Pulmonary artery endothelial cell (primary cell): ENCODE measurements around the gene PPP1R10. TPM values are rescaled to one million over a fixed set of nuclear protein-coding genes. Genes with fewer than 3 reads are reported as not detected.

ENCODE experiments used
- DNase-seq: peaks from one replicate; pipeline ENCODE4 v3.0.0-alpha.2; 2011; ENCODE audit warnings: low read depth, low spot score
- total RNA-seq: library from RNA; depleted of rRNA; stranded (reverse); fragments of >200 nt; gene quantifications from 2 replicates; pipeline ENCODE4 v1.2.3, GENCODE V29; 2014

The PPP1R10 gene
- total RNA-seq, 1 donor from 2014 or later, result 12.5 TPM

DNA sequence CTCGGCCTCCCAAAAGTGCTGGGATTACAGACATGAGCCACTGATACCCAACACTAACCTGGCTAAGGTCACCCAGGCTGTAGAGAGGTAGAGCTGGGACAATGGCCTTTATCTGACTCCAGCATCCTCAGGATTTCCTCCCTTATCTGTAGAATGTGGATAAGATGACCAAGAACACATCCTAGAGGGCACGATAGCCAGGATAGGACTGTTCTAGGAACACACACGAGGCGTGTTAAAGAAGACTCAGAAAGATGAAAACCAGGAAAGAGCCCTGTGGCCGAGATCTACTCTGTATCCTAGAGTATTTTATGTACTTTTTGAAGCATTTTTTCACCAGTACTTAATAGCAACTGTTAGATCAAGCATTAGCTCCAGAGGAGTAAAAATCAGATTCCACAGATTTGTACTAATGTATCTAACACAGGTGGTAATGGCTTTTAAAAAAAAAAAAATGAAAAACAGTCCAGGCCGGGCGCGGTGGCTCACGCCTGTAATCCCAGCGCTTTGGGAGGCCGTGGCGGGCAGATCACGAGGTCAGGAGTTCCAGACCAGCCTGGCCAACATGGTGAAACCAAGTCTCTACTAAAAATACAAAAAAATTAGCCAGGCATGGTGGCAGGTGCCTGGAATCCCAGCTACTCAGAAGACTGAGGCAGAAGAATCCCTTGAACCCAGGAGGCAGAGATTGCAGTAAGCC, 17.3 kb downstream of the PPP1R10 start:
- no peak for DNase-seq

DNA sequence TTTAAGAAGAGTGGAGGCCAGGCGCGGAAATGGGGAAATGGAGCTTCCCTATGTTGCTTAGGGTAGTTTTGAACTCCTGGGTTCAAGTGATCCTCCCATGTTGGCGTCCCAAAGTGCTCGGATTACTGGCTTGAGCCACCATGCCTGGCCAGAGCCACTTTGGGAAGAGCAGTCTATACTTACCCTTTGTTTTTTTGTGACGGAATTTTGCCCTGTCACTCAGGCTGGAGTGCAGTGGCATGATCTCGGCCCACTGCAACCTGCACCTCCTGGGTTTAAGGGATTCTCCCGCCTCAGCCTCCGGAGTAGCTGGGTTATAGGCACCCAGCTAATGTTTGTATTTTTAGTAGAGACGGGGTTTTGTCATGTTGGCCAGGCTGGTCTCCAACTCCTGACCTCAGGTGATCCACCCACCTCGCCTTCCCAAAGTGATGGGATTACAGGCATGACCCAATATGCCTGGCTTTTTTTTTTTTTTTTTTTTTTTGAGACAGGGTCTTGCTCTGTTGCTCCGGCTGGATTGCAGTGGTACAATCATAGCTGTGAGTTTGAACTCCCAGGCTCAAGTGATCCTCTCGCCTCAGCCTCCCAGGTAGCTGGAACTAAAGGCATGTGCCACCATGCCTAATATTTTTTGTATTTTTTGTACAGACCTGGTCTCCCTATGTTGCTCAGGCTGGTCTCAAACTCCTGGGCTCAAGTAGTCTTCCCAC, 18.0 kb downstream of the PPP1R10 start:
- DNase-seq, result no peak

DNA sequence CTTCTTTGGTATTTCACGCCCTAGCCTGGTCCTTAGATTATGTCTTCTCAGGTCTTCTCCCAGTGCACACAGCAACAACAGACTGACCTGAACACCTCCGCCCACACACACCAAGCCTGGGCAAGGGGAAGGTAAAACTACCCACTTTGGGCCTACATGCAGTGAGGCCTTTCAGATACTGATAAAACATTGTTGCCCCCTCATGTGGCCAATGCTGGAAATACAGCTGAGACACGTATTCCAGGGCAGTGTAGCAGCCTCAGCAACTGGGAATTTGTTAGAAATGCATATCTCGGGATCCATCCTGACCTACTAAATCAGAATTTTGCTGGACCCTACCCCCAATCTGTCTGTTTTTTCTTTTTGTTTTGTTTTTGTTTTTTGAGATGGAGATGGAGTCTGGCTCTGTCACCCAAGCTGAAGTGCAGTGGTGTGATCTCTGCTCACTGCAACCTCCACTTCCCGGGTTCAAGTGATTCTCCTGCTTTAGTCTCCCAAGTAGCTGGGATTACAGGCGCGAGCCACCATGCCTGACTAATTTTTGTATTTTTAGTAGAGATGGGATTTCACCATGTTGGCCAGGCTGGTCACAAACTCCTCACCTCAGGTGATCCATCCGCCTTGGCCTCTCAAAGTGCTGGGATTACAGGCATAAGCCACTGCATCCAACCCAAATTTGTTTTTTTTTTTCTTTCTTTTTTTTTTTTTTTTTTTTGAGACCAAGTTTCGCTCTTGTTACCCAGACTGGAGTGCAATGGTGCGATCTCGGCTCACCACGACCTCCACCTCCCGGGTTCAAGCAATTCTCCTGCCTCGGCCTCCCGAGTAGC, 19.5 kb downstream of the PPP1R10 start:
- DNase-seq, result peak; percentile 46

- no peak for DNase-seq
Observed at GRCh38 chr6:30592287-30592686, 24.8 kb downstream of the PPP1R10 start.

DNA sequence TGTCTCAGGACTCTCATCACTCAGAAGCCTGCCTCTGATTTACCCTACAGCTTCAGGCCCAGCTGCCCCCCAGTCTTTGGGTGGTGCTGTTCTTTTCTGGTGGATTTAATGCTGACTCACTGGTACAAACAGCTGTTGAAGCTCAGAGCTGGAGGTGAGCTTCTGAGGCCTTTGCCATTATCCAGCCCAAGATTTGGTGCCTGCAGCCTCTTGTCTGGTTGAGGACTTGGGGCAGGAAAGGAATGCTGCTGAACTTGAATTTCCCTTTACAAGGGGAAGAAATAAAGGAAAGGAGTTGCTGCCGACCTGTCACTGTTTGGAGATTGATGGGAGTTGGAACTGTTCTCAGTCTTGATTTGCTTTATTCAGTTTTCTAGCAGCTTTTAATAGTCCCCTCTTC, 26.0 kb downstream of the PPP1R10 start:
- no peak for DNase-seq

GRCh38 chr6:30590509-30590908, 26.5 kb downstream of the PPP1R10 start:
- DNase-seq, result no peak

GRCh38 chr6:30589754-30590358, 27.2 kb downstream of the PPP1R10 start:
- no peak for DNase-seq

GRCh38 chr6:30583921-30584320, 33.1 kb downstream of the PPP1R10 start:
- no peak for DNase-seq

DNA sequence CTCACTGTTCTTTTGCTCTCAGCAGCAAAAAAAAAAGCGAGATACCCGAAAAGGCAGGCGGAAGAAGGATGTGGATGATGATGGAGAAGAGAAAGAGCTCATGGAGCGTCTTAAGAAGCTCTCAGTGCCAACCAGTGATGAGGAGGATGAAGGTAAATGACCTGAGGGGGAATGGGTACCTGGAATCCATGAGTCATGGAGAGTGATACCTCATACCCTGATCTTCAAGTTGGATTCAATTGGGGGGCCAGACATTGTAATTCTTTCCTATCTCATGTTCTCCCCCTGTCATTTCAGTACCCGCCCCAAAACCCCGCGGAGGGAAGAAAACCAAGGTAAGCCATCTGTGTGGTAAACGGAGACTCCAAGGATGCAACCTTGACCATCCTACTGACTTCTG, 39.0 kb downstream of the PPP1R10 start:
- no peak for DNase-seq

- DNase-seq, result no peak
Observed at GRCh38 chr6:30573113-30573512, 43.9 kb downstream of the PPP1R10 start.

DNA sequence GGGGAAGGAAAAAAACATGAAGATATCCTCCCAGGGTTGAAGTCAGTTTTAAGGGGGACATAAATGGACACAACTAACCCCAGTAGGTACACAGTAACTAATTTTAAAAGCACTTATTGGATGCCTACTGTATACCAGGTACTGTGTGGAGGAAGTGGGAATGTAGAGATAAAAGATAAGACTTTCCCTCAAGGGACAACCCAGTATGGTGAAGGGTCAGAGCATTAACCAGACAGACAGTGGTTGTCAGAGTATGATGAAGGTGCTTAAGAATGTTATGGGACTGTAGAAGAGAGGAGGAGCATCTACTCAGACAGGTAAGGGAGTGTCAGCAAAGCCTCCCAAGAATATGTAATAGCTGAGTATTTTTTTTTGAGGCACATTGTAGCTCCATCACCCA, 44.9 kb downstream of the PPP1R10 start:
- no peak for DNase-seq

DNA sequence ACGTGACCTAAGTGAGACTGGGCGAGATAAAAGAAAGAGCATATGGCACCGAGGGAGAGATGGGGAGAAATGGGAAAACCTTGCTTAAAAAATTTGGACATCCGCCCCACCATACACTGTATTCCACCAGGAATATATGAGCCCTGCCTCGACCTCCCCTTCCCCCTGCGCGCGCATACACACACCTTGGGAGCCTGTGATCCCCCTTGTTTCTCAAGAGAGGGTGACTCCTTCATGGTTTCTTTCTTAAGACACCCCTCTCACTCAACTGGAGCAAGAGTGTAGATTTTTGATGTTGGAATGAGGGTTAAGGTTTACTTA, 45.3 kb downstream of the PPP1R10 start:
- no peak for DNase-seq

DNA sequence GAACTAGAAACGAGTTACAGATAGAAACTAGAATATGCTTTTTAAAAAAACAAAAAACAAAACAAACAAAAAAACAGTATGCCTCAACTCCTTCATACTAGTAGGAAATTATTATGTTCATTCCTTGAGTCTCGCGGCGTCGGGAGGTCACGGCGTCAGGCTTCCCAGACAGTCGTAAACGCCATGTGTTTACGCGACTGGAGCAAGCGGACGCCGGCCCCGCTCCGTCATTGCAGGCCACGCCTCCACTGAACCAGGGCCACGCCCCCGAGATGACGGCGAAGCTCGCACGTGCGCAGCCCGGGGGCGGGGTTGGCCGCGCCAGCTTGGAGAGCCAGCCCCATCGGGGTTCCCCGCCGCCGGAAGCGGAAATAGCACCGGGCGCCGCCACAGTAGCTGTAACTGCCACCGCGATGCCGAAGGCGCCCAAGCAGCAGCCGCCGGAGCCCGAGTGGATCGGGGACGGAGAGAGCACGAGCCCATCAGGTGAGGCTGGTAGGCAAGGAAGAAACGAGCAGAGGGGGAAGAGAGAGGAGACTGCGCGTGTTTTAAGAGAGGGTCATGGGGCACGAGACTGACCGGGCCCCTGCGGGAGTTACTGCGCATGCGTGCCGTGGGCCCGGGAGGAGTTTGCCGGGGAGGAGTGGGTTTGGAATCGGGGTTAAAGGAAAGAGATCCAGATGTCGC, 45.8 kb downstream of the PPP1R10 start, which contains the start of gene ABCF1:
ABCF1 (plus strand) TSS at position 368 of the 687 bp plus-strand sequence; CDS start at position 414, 46 bp downstream.
- peak; percentile 89 for DNase-seq

GRCh38 chr6:30570740-30571074, 46.3 kb downstream of the PPP1R10 start:
- no peak for DNase-seq

DNA sequence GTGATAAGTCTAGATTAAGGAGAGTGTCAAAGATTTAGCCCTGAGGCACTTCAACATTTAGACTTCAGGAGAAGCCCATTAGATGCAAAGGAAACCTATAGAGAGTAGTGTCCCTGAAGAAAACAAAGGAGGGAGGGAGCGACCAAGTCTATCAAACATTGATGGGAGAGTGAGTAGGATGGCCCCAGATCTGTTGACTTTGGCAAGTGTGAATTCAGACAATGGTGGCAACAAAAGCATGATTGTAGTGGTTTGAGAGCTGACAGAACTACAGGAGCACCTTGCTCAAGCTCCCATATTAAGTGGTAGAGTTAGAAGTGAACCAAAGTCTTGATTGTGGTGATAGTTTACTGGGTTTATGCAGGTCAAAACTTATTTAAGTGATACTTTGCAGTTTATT, 46.8 kb downstream of the PPP1R10 start:
- no peak for DNase-seq

DNA sequence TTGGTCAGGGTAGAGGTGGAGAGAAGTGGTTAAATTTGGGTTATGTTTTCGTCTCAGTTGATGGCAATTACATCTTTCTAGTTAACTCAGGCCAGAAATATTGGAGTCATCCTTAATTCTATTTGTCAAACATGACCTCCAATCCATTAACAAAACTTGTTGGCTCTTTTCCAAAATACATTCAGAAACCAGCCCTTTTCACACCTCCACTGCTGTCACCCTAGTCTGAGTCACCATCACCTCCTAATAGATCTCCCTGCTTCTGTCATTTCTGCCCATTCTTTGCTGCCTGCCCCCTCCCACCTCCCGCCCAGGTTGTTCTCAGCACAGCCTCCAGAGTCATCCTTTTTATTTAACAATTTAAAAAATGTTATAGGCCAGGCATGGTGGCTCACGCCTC, 48.8 kb downstream of the PPP1R10 start:
- DNase-seq, result no peak

GRCh38 chr6:30565772-30566171, 51.3 kb downstream of the PPP1R10 start:
- DNase-seq, result no peak

- no peak for DNase-seq
Observed at GRCh38 chr6:30564114-30564513, 52.9 kb downstream of the PPP1R10 start.

GRCh38 chr6:30562470-30563425, 54.3 kb downstream of the PPP1R10 start:
- no peak for DNase-seq

DNA sequence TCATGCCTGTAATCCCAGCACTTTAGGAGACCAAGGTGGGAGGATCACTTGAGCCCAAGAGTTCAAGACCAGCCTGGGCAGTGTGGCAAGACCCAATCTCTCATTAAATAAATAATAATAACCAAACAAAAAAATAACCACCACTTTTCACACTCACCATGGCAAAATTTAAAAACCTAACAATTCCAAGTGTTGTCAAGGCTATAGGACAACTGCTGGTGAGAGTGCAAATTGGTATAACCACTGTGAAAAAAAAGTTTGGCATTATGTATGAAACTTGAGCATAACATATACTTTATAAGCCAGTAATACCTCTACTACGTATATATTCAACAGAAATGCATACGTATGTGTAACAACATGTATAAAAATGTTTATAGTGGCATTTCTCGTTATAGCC, 56.1 kb downstream of the PPP1R10 start:
- no peak for DNase-seq
